GM12864 (cell line): Measurements from ENCODE around the gene CPSF2.

ENCODE experiments used
- DNase-seq: peaks from one replicate; pipeline ENCODE4 v3.0.0-alpha.2; 2011; ENCODE audit warnings: low read depth
- H3K4me3 ChIP-seq: 2 replicates; pipeline ENCODE4 v1.5.1; 2011; ENCODE audit warnings: mild to moderate bottlenecking, low read depth, low read length, control low read depth
- CTCF ChIP-seq: IDR thresholded peaks from 2 replicates; pipeline ENCODE4 v1.5.1; 2011; ENCODE audit warnings: low read depth, mild to moderate bottlenecking, moderate library complexity, low read length, control low read depth, inconsistent platforms; ENCODE audit errors: missing control alignments

Gene CPSF2

GRCh38 chr14:92105073-92105892 lies 16.5 kb upstream of the CPSF2 start:
- DNase-seq = no peak
- peak overlapping the region; percentile 86 for H3K4me3 ChIP-seq
- TF ChIP-seq CTCF = no peak

GRCh38 chr14:92105893-92106142 lies 16.0 kb upstream of the CPSF2 start:
- TF ChIP-seq CTCF = no peak
- H3K4me3 ChIP-seq = peak overlapping the region; percentile 86
- DNase-seq = no peak

- peak within 1 kb of the TSS; percentile 86 for H3K4me3 ChIP-seq
- TF ChIP-seq CTCF = peak; percentile 85
- DNase-seq = peak; percentile 98
Measured at GRCh38 chr14:92106143-92106926, 15.4 kb upstream of the CPSF2 start, which contains the start of gene ATXN3. ATXN3 (minus strand) TSS chr14:92106582; CDS start chr14:92106552, 30 bp downstream.

GRCh38 chr14:92108345-92109254 lies 13.2 kb upstream of the CPSF2 start:
- no peak for TF ChIP-seq CTCF
- peak; percentile 55 for DNase-seq
- peak overlapping the region; percentile 41 for H3K4me3 ChIP-seq

- DNase-seq = no peak
- TF ChIP-seq CTCF = no peak
Measured at GRCh38 chr14:92109490-92109889, 12.3 kb upstream of the CPSF2 start.

GRCh38 chr14:92121207-92121669 lies 531 bp upstream of the CPSF2 start:
- DNase-seq = no peak
- no peak for TF ChIP-seq CTCF
- peak overlapping the region; percentile 95 for H3K4me3 ChIP-seq

More at GRCh38 chr14:92109490-92109889, 12.3 kb upstream of the CPSF2 start:
- H3K4me3 ChIP-seq = no peak overlapping the region
